ENCODE results near the gene RTN4IP1. TPM values are rescaled to one million over a fixed set of nuclear protein-coding genes. Genes with fewer than 3 reads are reported as not detected.

Gene RTN4IP1
- polyA plus RNA-seq, 1 of the 3 experiments (the other 2 are of a cell fraction) = 4.3 TPM

DNA sequence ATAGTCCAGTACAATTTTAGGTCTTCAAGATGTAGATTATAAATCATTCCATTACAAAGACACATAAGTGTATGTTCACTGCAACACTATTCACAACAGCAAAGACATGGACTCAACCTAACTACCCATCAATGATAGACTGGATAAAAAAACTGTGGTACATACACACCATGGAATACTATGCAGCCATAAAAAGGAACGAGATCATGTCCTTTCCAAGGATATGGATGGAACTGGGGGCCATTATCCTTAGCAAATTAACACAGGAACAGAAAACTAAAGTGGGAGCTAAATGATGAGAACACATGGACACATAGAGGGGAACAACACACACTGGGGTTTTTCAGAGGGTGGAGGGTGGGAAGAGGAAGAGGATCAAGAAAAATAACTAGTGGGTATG, 6.3 kb downstream of the RTN4IP1 start (continued):
- TF ChIP-seq, protein P1, sequence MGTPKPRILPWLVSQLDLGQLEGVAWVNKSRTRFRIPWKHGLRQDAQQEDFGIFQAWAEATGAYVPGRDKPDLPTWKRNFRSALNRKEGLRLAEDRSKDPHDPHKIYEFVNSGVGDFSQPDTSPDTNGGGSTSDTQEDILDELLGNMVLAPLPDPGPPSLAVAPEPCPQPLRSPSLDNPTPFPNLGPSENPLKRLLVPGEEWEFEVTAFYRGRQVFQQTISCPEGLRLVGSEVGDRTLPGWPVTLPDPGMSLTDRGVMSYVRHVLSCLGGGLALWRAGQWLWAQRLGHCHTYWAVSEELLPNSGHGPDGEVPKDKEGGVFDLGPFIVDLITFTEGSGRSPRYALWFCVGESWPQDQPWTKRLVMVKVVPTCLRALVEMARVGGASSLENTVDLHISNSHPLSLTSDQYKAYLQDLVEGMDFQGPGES (IDR thresholded peaks at IDR 0.05; ENCODE audit: low read depth, low read length) = no peak
- TF ChIP-seq TAF1 (IDR thresholded peaks at IDR 0.05; ENCODE audit: borderline replicate concordance, low read depth, low read length) (no peak), FOXJ3 (CRISPR knock-in tag; IDR thresholded peaks at IDR 0.05) (no peak)

DNA sequence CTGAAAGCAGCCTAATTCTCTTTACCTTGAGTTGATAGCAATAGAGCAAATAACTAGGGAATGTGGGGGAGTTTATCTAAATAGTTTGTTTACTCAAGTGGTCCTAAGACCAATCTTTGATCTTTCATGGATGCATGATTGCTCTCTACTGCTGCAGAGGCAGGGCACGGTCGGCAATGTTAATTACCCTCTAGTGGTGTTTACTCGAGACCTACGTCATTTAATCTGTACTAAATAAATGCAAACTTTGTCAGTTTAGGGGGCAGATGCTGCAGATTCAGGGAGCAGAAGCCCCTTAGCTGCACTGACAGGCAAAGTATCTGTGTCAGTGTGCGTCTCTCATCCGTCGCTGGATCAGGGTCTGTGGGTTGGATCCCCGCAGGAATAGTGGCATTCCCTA, 6.9 kb downstream of the RTN4IP1 start:
- 0 out of 2 replicates have a peak, but pooled peaks cover 5% of the 10 kb centered on the region for H3K9me3 ChIP-seq
- 94% methylated on average over 8 of the region's 8 CpGs for whole genome bisulfite sequencing (ENCODE audit: low lambda C conversion rate)

GRCh38 chr6:106620931-106621672, 8.2 kb downstream of the RTN4IP1 start:
- POLR2A ChIA-PET = no interaction called here
- H3K4me2 ChIP-seq = no peak overlapping the region
- DNase-seq = no peak
- 0 out of 4 replicates have a peak overlapping the region, but pooled peaks of 1 of the 2 experiments have one; percentile 3 for H3K27ac ChIP-seq (ENCODE audit: low read depth in 2 of 2, low read length in 1 of 2)
- H3K9me3 ChIP-seq = no peaks in the 10 kb centered on the region
- no peaks in the 10 kb centered on the region for H3K79me2 ChIP-seq (ENCODE audit: insufficient read depth)
- no peaks in the 10 kb centered on the region for H4K20me1 ChIP-seq (ENCODE audit: insufficient read depth)
- CTCF ChIA-PET = interaction anchor here (2.1 to 3.6 kb wide), 2 partner anchors 11 to 358 kb away, joined by 8 to 15 read pairs; no protein-coding TSS in a partner anchor
- no peaks in the 10 kb centered on the region; a peak in 1 of 4 replicates for H3K4me1 ChIP-seq (ENCODE audit: control insufficient read depth in 1 of 2, insufficient read depth in 2 of 2, low read depth in 1 of 2, low read length in 1 of 2)
- no peaks in the 10 kb centered on the region for H3K9me2 ChIP-seq
- no peaks in the 10 kb centered on the region for H3K27me3 ChIP-seq (ENCODE audit: insufficient read depth)
- H3K4me3 ChIP-seq (ENCODE audit: low read depth in 2 of 2, low read length in 1 of 2) = no peak overlapping the region
- TF ChIP-seq ELF1 (IDR thresholded peaks at IDR 0.05) (no peak), FOXJ3 (CRISPR knock-in tag; IDR thresholded peaks at IDR 0.05) (no peak), USF2 (IDR thresholded peaks at IDR 0.05; ENCODE audit: borderline replicate concordance, low read depth, low read length) (no peak), CHD2 (IDR thresholded peaks at IDR 0.05; ENCODE audit: low read length, partially characterized antibody) (no peak), TCF12 (IDR thresholded peaks at IDR 0.05) (no peak), RCOR1 (IDR thresholded peaks at IDR 0.05; ENCODE audit: low read length) (no peak), JUND (IDR thresholded peaks at IDR 0.05) (no peak), NFIC (IDR thresholded peaks at IDR 0.05; ENCODE audit: borderline replicate concordance) (no peak), TEAD4 (IDR thresholded peaks at IDR 0.05; ENCODE audit: borderline replicate concordance, insufficient read depth) (no peak), SIN3A (IDR thresholded peaks at IDR 0.05; ENCODE audit: borderline replicate concordance, low read depth, low read length) (no peak), GABPA (IDR thresholded peaks at IDR 0.05; ENCODE audit: low read depth) (no peak), MXI1 (IDR thresholded peaks at IDR 0.05; ENCODE audit: low read depth, low read length) (no peak)
- TF ChIP-seq, protein P2, sequence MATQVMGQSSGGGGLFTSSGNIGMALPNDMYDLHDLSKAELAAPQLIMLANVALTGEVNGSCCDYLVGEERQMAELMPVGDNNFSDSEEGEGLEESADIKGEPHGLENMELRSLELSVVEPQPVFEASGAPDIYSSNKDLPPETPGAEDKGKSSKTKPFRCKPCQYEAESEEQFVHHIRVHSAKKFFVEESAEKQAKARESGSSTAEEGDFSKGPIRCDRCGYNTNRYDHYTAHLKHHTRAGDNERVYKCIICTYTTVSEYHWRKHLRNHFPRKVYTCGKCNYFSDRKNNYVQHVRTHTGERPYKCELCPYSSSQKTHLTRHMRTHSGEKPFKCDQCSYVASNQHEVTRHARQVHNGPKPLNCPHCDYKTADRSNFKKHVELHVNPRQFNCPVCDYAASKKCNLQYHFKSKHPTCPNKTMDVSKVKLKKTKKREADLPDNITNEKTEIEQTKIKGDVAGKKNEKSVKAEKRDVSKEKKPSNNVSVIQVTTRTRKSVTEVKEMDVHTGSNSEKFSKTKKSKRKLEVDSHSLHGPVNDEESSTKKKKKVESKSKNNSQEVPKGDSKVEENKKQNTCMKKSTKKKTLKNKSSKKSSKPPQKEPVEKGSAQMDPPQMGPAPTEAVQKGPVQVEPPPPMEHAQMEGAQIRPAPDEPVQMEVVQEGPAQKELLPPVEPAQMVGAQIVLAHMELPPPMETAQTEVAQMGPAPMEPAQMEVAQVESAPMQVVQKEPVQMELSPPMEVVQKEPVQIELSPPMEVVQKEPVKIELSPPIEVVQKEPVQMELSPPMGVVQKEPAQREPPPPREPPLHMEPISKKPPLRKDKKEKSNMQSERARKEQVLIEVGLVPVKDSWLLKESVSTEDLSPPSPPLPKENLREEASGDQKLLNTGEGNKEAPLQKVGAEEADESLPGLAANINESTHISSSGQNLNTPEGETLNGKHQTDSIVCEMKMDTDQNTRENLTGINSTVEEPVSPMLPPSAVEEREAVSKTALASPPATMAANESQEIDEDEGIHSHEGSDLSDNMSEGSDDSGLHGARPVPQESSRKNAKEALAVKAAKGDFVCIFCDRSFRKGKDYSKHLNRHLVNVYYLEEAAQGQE (IDR thresholded peaks at IDR 0.05; ENCODE audit: low read depth, low read length) = no peak
- TF ChIP-seq, protein P1 (IDR thresholded peaks at IDR 0.05; ENCODE audit: low read depth, low read length) = no peak
- H3K9ac ChIP-seq = no peak overlapping the region
- no peaks in the 10 kb centered on the region for H3F3A ChIP-seq (replicated peaks; ENCODE audit: insufficient read depth)
- H2AFZ ChIP-seq (ENCODE audit: low read depth) = no peak overlapping the region
- H3K36me3 ChIP-seq (replicated peaks in 1 of 2; ENCODE audit: control insufficient read depth in 1 of 2, insufficient read depth in 2 of 2, low read length in 1 of 2) = peaks cover 6 to 8% of the 10 kb centered on the region in 2 experiments
- 76% methylated on average over 3 of the region's 3 CpGs for WGBS (ENCODE audit: low lambda C conversion rate)

More for the DNA sequence above, 6.9 kb downstream of the RTN4IP1 start:
- TF ChIP-seq SIN3A (IDR thresholded peaks at IDR 0.05; ENCODE audit: borderline replicate concordance, low read depth, low read length) = no peak
- no peak for TF ChIP-seq TCF12 (IDR thresholded peaks at IDR 0.05)
- no peak for TF ChIP-seq EP300 (IDR thresholded peaks at IDR 0.05; ENCODE audit: borderline replicate concordance in 1 of 2, low read depth in 1 of 2, low read length in 1 of 2)
- TF ChIP-seq POLR2AphosphoS5 (IDR thresholded peaks at IDR 0.05; ENCODE audit: low read depth, low read length) = no peak
- no peak for TF ChIP-seq GABPA (IDR thresholded peaks at IDR 0.05; ENCODE audit: low read depth)
- no peak for TF ChIP-seq ELF1 (IDR thresholded peaks at IDR 0.05)
- H3K4me3 ChIP-seq (ENCODE audit: low read depth in 2 of 2, low read length in 1 of 2) = no peak overlapping the region
- no peaks in the 10 kb centered on the region for H3F3A ChIP-seq (replicated peaks; ENCODE audit: insufficient read depth)
- no peaks in the 10 kb centered on the region for H3K27me3 ChIP-seq (ENCODE audit: insufficient read depth)
- no peak overlapping the region for H3K4me2 ChIP-seq
- no peak overlapping the region for H3K27ac ChIP-seq (ENCODE audit: low read depth in 2 of 2, low read length in 1 of 2)
- DNase-seq = no peak
- H3K79me2 ChIP-seq (ENCODE audit: insufficient read depth) = 0 out of 2 replicates have a peak, but pooled peaks cover 5% of the 10 kb centered on the region
- no peaks in the 10 kb centered on the region for H4K20me1 ChIP-seq (ENCODE audit: insufficient read depth)
- CTCF ChIA-PET = interaction anchor here (2.1 to 3.6 kb wide), 2 partner anchors 13 to 357 kb away, joined by 8 to 15 read pairs; no protein-coding TSS in a partner anchor
- H3K4me1 ChIP-seq (ENCODE audit: control insufficient read depth in 1 of 2, insufficient read depth in 2 of 2, low read depth in 1 of 2, low read length in 1 of 2) = no peaks in the 10 kb centered on the region; a peak in 1 of 4 replicates
- peaks cover 4 to 6% of the 10 kb centered on the region in 2 experiments for H3K36me3 ChIP-seq (replicated peaks in 1 of 2; ENCODE audit: control insufficient read depth in 1 of 2, insufficient read depth in 2 of 2, low read length in 1 of 2)
- H3K9ac ChIP-seq = no peak overlapping the region
- H3K9me2 ChIP-seq = no peaks in the 10 kb centered on the region
- POLR2A ChIA-PET = no interaction called here
- no peak overlapping the region for H2AFZ ChIP-seq (ENCODE audit: low read depth)

Data from SK-N-SH (cell line).